ENCODE measurements around the gene SCN5A. TPM values are rescaled to one million over a fixed set of nuclear protein-coding genes. Genes with fewer than 3 reads are reported as not detected.

The SCN5A gene
- polyA plus RNA-seq, 1 of the 3 experiments (the other 2 are of a cell fraction), result 0.18 TPM

DNA sequence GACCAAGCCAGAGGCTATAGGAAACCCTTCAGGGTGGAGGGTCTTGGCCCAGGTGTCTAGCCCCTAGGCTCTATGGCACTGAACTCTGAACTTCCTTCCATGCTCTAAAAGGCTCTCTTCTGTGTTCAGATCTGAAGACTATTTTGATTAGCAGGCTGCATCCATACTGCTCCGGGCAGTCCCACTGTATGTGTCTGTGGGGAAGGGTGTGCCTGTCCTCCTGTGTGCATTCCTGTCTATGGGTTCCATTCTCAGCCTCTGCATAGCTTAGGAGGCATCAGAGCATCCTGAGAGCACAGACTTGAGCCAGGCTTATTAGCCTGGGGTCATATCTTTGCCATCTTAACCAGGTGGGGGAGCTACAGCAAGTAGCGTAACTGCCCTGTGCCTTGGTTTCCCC, 115.3 kb downstream of the SCN5A start:
- no peak for DNase-seq
- ChIA-PET POLR2A (no interaction called here), CTCF (interaction anchor here (1.1 to 1.4 kb wide), 4 partner anchors 13 to 121 kb away, joined by 3 to 7 read pairs (median 6); no protein-coding TSS in a partner anchor)
- no peaks in the 10 kb centered on the region for H3K36me3 ChIP-seq (replicated peaks in 1 of 2; ENCODE audit: control insufficient read depth in 1 of 2, insufficient read depth in 2 of 2, low read length in 1 of 2)
- peaks cover 0 to 9% of the 10 kb centered on the region in 2 experiments; a peak in 1 of 4 replicates for H3K4me1 ChIP-seq (ENCODE audit: control insufficient read depth in 1 of 2, insufficient read depth in 2 of 2, low read depth in 1 of 2, low read length in 1 of 2)
- 95% methylated on average over 2 of the region's 2 CpGs for WGBS (ENCODE audit: low lambda C conversion rate)
- H3K4me2 ChIP-seq, result no peak overlapping the region
- no peaks in the 10 kb centered on the region for H3K9me2 ChIP-seq
- no peaks in the 10 kb centered on the region for H3F3A ChIP-seq (replicated peaks; ENCODE audit: insufficient read depth)
- H4K20me1 ChIP-seq (ENCODE audit: insufficient read depth), result no peaks in the 10 kb centered on the region
- H3K27ac ChIP-seq (ENCODE audit: low read depth in 2 of 2, low read length in 1 of 2), result no peak overlapping the region
- H2AFZ ChIP-seq (ENCODE audit: low read depth), result no peak overlapping the region
- H3K9ac ChIP-seq, result no peak overlapping the region
- no peak overlapping the region for H3K4me3 ChIP-seq (ENCODE audit: low read depth in 2 of 2, low read length in 1 of 2)
- TF ChIP-seq, protein P1, sequence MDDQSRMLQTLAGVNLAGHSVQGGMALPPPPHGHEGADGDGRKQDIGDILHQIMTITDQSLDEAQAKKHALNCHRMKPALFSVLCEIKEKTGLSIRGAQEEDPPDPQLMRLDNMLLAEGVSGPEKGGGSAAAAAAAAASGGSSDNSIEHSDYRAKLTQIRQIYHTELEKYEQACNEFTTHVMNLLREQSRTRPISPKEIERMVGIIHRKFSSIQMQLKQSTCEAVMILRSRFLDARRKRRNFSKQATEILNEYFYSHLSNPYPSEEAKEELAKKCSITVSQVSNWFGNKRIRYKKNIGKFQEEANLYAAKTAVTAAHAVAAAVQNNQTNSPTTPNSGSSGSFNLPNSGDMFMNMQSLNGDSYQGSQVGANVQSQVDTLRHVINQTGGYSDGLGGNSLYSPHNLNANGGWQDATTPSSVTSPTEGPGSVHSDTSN (IDR thresholded peaks at IDR 0.05), result no peak
- TF ChIP-seq GABPA (IDR thresholded peaks at IDR 0.05; ENCODE audit: low read depth), result no peak
- no peaks in the 10 kb centered on the region for H3K27me3 ChIP-seq (ENCODE audit: insufficient read depth)
- H3K79me2 ChIP-seq (ENCODE audit: insufficient read depth), result no peaks in the 10 kb centered on the region
- H3K9me3 ChIP-seq, result no peaks in the 10 kb centered on the region

- Histone ChIP-seq H3K9ac (no peak overlapping the region), H3K9me3 (no peaks in the 10 kb centered on the region), H2AFZ (ENCODE audit: low read depth) (no peak overlapping the region), H4K20me1 (ENCODE audit: insufficient read depth) (no peaks in the 10 kb centered on the region), H3K4me2 (no peak overlapping the region), H3K36me3 (replicated peaks in 1 of 2; ENCODE audit: control insufficient read depth in 1 of 2, insufficient read depth in 2 of 2, low read length in 1 of 2) (no peaks in the 10 kb centered on the region), H3K9me2 (no peaks in the 10 kb centered on the region), H3K4me1 (ENCODE audit: control insufficient read depth in 1 of 2, insufficient read depth in 2 of 2, low read depth in 1 of 2, low read length in 1 of 2) (peaks cover 0 to 9% of the 10 kb centered on the region in 2 experiments; a peak in 1 of 4 replicates), H3F3A (replicated peaks; ENCODE audit: insufficient read depth) (no peaks in the 10 kb centered on the region), H3K79me2 (ENCODE audit: insufficient read depth) (no peaks in the 10 kb centered on the region), H3K27me3 (ENCODE audit: insufficient read depth) (no peaks in the 10 kb centered on the region), H3K4me3 (ENCODE audit: low read depth in 2 of 2, low read length in 1 of 2) (no peak overlapping the region), H3K27ac (ENCODE audit: low read depth in 2 of 2, low read length in 1 of 2) (no peak overlapping the region)
- ChIA-PET CTCF (interaction anchor here (1.2 to 2.2 kb wide), 4 partner anchors 12 to 311 kb away, joined by 3 to 18 read pairs (median 6); no protein-coding TSS in a partner anchor), POLR2A (no interaction called here)
- DNase-seq, result peak; percentile 63
- TF ChIP-seq TEAD4 (IDR thresholded peaks at IDR 0.05; ENCODE audit: borderline replicate concordance, insufficient read depth) (no peak), NRF1 (IDR thresholded peaks at IDR 0.05; ENCODE audit: low read depth, low read length) (no peak), USF2 (IDR thresholded peaks at IDR 0.05; ENCODE audit: borderline replicate concordance, low read depth, low read length) (no peak), FOSL2 (IDR thresholded peaks at IDR 0.05; ENCODE audit: borderline replicate concordance, low read depth) (no peak), RAD21 (IDR thresholded peaks at IDR 0.05; ENCODE audit: low read length) (no peak), MXI1 (IDR thresholded peaks at IDR 0.05; ENCODE audit: low read depth, low read length) (no peak), CTCF (IDR thresholded peaks at IDR 0.05) (no peak), GABPA (IDR thresholded peaks at IDR 0.05; ENCODE audit: low read depth) (no peak), JUND (IDR thresholded peaks at IDR 0.05) (no peak)
- TF ChIP-seq, protein P2, sequence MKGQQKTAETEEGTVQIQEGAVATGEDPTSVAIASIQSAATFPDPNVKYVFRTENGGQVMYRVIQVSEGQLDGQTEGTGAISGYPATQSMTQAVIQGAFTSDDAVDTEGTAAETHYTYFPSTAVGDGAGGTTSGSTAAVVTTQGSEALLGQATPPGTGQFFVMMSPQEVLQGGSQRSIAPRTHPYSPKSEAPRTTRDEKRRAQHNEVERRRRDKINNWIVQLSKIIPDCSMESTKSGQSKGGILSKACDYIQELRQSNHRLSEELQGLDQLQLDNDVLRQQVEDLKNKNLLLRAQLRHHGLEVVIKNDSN (IDR thresholded peaks at IDR 0.05; ENCODE audit: borderline replicate concordance, low read depth), result no peak
- WGBS (ENCODE audit: low lambda C conversion rate), result 95% methylated on average over 10 of the region's 13 CpGs
These were observed 116.1 kb downstream of the SCN5A start for GRCh38 chr3:38533285-38533976.

All from SK-N-SH (cell line).